ENCODE data around the gene NBDY.
"Not testable (repeated sequence)": the region's sequence is repeated elsewhere in the genome, so short reads cannot be mapped to it uniquely, and the experiment has no call there.

DNA sequence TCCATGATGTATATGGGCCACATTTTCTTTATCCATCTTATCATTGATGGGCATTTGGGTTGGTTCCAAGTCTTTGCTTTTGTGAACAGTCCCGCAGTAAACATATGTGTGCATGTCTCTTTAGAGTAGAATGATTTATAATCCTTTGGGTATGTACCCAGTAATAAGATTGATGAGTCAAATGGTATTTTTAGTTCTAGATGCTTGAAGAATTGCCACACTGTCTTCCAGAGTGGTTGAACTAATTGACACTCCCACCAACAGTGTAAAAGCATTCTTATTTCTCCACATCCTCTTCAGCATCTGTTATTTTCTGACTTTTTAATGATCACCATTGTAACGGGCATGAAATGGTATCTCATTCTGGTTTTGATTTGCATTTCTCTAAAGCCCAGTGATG lies 77.1 kb downstream of the NBDY start:
- TF ChIP-seq, protein P1, sequence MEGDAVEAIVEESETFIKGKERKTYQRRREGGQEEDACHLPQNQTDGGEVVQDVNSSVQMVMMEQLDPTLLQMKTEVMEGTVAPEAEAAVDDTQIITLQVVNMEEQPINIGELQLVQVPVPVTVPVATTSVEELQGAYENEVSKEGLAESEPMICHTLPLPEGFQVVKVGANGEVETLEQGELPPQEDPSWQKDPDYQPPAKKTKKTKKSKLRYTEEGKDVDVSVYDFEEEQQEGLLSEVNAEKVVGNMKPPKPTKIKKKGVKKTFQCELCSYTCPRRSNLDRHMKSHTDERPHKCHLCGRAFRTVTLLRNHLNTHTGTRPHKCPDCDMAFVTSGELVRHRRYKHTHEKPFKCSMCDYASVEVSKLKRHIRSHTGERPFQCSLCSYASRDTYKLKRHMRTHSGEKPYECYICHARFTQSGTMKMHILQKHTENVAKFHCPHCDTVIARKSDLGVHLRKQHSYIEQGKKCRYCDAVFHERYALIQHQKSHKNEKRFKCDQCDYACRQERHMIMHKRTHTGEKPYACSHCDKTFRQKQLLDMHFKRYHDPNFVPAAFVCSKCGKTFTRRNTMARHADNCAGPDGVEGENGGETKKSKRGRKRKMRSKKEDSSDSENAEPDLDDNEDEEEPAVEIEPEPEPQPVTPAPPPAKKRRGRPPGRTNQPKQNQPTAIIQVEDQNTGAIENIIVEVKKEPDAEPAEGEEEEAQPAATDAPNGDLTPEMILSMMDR (IDR thresholded peaks at IDR 0.05) = not testable (repeated sequence)
- TF ChIP-seq POLR2A (IDR thresholded peaks at IDR 0.05) = not testable (repeated sequence)
